T-cell (primary cell): ENCODE data around the gene MYPOP. TPM values are rescaled to one million over a fixed set of nuclear protein-coding genes. Genes with fewer than 3 reads are reported as not detected.

Source experiments
- ATAC-seq, 4 experiments: fragments of 200-7000 bp in 3 of 4; fragments of 150-1000 bp in 1 of 4; cut with Tn5 transposase; replicated peaks in 1 of 4; 1 replicate in 3 of 4; 2 replicates in 1 of 4; pipeline ENCODE4 v1.10.0; 2021; ENCODE audit warnings: moderate library complexity in 3 of 4, mild to moderate bottlenecking in 2 of 4, moderate number of reproducible peaks in 1 of 4
- CTCF ChIA-PET, 2 donors: fragments of 300-600 bp; sonication (Branson Sonifier 250); formaldehyde crosslinking; loops; one replicate each; lab custom pipeline; 2022; ENCODE audit warnings: antibody characterized with exemption in 2 of 2; lab: Charles Lee
- POLR2A ChIA-PET, 2 donors: fragments of 300-600 bp; sonication (Branson Sonifier 250); formaldehyde crosslinking; loops; one replicate each; lab custom pipeline; 2022; ENCODE audit warnings: antibody characterized with exemption in 2 of 2; lab: Charles Lee
- DNase-seq, 35 experiments: peaks; one replicate each; pipeline versions ENCODE4 v3.0.0 to v3.0.0-alpha.2; 2013 to 2023
- H3K27ac ChIP-seq: one replicate; pipeline ENCODE4 v1.5.1; 2013; ENCODE audit warnings: low read length
- H3K27me3 ChIP-seq, 2 experiments: replicated peaks in 1 of 2; 1 replicate in 1 of 2; 2 replicates in 1 of 2; pipeline versions ENCODE4 v1.6.1 to v1.7.0; 2013; ENCODE audit warnings: low read length in 1 of 2, mixed read lengths in 1 of 2; ENCODE audit not compliant: control insufficient read depth in 2 of 2, insufficient read depth in 2 of 2; ENCODE audit errors: extremely low read depth in 1 of 2
- H3K36me3 ChIP-seq, 2 donors: 1 replicate in 1 of 2; 2 replicates in 1 of 2; pipeline versions ENCODE4 v1.6.1 to v1.7.0; 2013; ENCODE audit warnings: low read length in 1 of 2; ENCODE audit not compliant: control insufficient read depth in 2 of 2, insufficient read depth in 1 of 2; ENCODE audit errors: extremely low read depth in 1 of 2
- H3K4me1 ChIP-seq, 2 experiments: 1 replicate in 1 of 2; 2 replicates in 1 of 2; pipeline versions ENCODE4 v1.6.1 to v1.7.0; 2013; ENCODE audit warnings: low read length in 2 of 2, mixed read lengths in 1 of 2; ENCODE audit not compliant: insufficient read depth in 2 of 2, control insufficient read depth in 1 of 2; ENCODE audit errors: extremely low read depth in 1 of 2
- H3K4me3 ChIP-seq, 2 donors: 1 replicate in 1 of 2; 2 replicates in 1 of 2; pipeline versions ENCODE4 v1.5.1 to v1.7.0; 2013; ENCODE audit warnings: mild to moderate bottlenecking in 2 of 2, low read length in 1 of 2, moderate library complexity in 1 of 2; ENCODE audit not compliant: control insufficient read depth in 1 of 2; ENCODE audit errors: extremely low read depth in 1 of 2
- H3K9me3 ChIP-seq: 2 replicates; pipeline ENCODE4 v1.7.0; 2013
- H3K27ac Mint-ChIP-seq, 2 donors: one replicate each; pipeline ENCODE4 v1.8.0; 2020 to 2021; ENCODE audit warnings: mild to moderate bottlenecking in 2 of 2, mixed read lengths in 2 of 2
- H3K27me3 Mint-ChIP-seq, 2 donors: one replicate each; pipeline ENCODE4 v1.8.0; 2021 to 2022; ENCODE audit warnings: mixed read lengths in 2 of 2
- H3K36me3 Mint-ChIP-seq: one replicate; pipeline ENCODE4 v1.8.0; 2021; ENCODE audit warnings: mixed read lengths
- H3K4me1 Mint-ChIP-seq, 3 donors: one replicate each; pipeline ENCODE4 v1.8.0; 2020 to 2022; ENCODE audit warnings: mixed read lengths in 3 of 3, mild to moderate bottlenecking in 1 of 3
- H3K4me3 Mint-ChIP-seq, 3 donors: one replicate each; pipeline ENCODE4 v1.8.0; 2020 to 2022; ENCODE audit warnings: mild to moderate bottlenecking in 3 of 3, mixed read lengths in 3 of 3, moderate library complexity in 3 of 3
- H3K9me3 Mint-ChIP-seq, 3 donors: one replicate each; pipeline ENCODE4 v1.8.0; 2020 to 2022; ENCODE audit warnings: mixed read lengths in 3 of 3
- WGBS: methylation state at CpG from one replicate; pipeline ENCODE4 v1.1.5; 2013; ENCODE audit warnings: missing lambda C conversion rate; ENCODE audit not compliant: insufficient coverage; 5-methylcytosine and 5-hydroxymethylcytosine counted together
- total RNA-seq, 35 experiments: library from RNA in 6 of 35; stranded (reverse) in 6 of 35; fragments of 120-200 nt in 1 of 35; gene quantifications; one replicate each; pipeline versions ENCODE4 v1.2.1 to v1.2.4 and lab custom pipeline; 2013 to 2026

Gene MYPOP
- total RNA-seq, 5 donors from 2014 or later (not counting 1 experiment from before 2014, with no cell fraction given) = 7.3 to 17.5 (median 16.9) TPM

- H3K9me3 Mint-ChIP-seq = no peaks in the 10 kb centered on the region
- CTCF ChIA-PET = interaction anchor here (0.7 to 1.8 kb wide), 10 partner anchors 10 to 725 kb away, joined by 3 to 15 read pairs (median 4); partner anchors contain the start of genes BLOC1S3 (in 1 of the 2), CCDC61 (in 1 of the 2), IRF2BP1 (in 1 of the 2) and SIX5 (in 1 of the 2)
- ATAC-seq = peak; percentile 85 to 89 (median 86)
Observed at GRCh38 chr19:45902651-45903625, 525 bp upstream of the MYPOP start.

DNA sequence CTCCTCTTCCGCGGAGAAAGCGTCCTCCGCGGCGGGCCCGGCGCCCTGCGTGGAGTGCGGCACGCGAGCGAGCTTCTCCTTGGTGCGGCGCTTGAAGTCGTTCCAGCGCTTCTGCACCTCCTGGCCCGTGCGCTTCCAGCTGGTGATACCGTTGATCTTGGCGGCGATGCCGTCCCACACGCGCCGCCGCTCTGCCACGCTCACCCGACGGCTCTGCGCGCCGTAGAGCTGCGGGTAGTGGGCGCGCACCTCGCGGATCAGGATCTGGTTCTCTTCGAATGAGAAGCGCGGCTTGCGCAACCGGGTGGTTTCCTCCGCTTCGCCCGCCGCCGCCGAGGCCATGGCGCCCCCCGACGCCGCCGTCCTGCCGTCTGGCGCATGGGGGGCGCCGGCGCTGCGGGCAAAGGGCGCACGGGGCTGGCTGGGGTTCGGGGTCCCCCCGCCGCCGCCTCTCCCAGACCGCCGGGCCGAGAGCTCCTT is 941 bp downstream of the MYPOP start:
- no peaks in the 10 kb centered on the region for H3K9me3 ChIP-seq
- CTCF ChIA-PET = interaction anchor here (0.5 to 1.3 kb wide), 7 partner anchors 9 to 201 kb away, joined by 3 to 8 read pairs (median 3); partner anchors contain the start of gene SIX5 (in 1 of the 2)
- peaks cover 4 to 30% of the 10 kb centered on the region in 2 experiments for H3K4me1 ChIP-seq
- ATAC-seq (no peak), DNase-seq (peak in 27 of 35 experiments; percentile 6 to 67 (median 34))
- H3K36me3 ChIP-seq = peaks cover 0 to 25% of the 10 kb centered on the region in 2 donors
- POLR2A ChIA-PET = no interaction called here
- H3K4me3 Mint-ChIP-seq = peak overlapping the region; percentile 28 to 95 (median 62)
- peaks cover 0 to 4% of the 10 kb centered on the region in 2 experiments for H3K27me3 ChIP-seq
- no peak overlapping the region for H3K27ac ChIP-seq
- peaks cover 21% of the 10 kb centered on the region for H3K36me3 Mint-ChIP-seq
- peak overlapping the region; percentile 53 to 88 for H3K4me3 ChIP-seq
- WGBS = 20% methylated on average over 69 of the region's 69 CpGs
- no peak overlapping the region for H3K27ac Mint-ChIP-seq
- H3K4me1 Mint-ChIP-seq = peaks cover 16 to 25% (median 19%) of the 10 kb centered on the region in 3 donors
- H3K9me3 Mint-ChIP-seq = no peaks in the 10 kb centered on the region
- H3K27me3 Mint-ChIP-seq = peaks cover 0 to 1% of the 10 kb centered on the region in 2 donors

More at GRCh38 chr19:45902651-45903625, 525 bp upstream of the MYPOP start:
- Histone ChIP-seq H3K4me3 (peak overlapping the region; percentile 83 to 88), H3K27ac (peak overlapping the region; percentile 78), H3K4me1 (peaks cover 4 to 30% of the 10 kb centered on the region in 2 experiments), H3K36me3 (peaks cover 0 to 20% of the 10 kb centered on the region in 2 donors), H3K9me3 (no peaks in the 10 kb centered on the region), H3K27me3 (peaks cover 0 to 8% of the 10 kb centered on the region in 2 experiments)
- peaks cover 21% of the 10 kb centered on the region for H3K36me3 Mint-ChIP-seq
- H3K4me3 Mint-ChIP-seq = peak overlapping the region; percentile 91 to 95 (median 93)
- 4% methylated on average over 62 of the region's 73 CpGs for WGBS
- POLR2A ChIA-PET = interaction anchor here (0.5 to 1.1 kb wide), 5 partner anchors 16 to 1243 kb away, joined by 3 to 12 read pairs (median 7); no protein-coding TSS in a partner anchor
- H3K27me3 Mint-ChIP-seq = peaks cover 0 to 4% of the 10 kb centered on the region in 2 donors
- H3K4me1 Mint-ChIP-seq = peaks cover 16 to 25% (median 19%) of the 10 kb centered on the region in 3 donors
- DNase-seq = peak; percentile 96 to 100 (median 99)
- H3K27ac Mint-ChIP-seq = peak overlapping the region; percentile 86 to 89

GRCh38 chr19:45900738-45901431 is 1.5 kb downstream of the MYPOP start:
- no peaks in the 10 kb centered on the region for H3K9me3 Mint-ChIP-seq
- WGBS = 90% methylated on average over 20 of the region's 22 CpGs
- peaks cover 21% of the 10 kb centered on the region for H3K36me3 Mint-ChIP-seq
- Histone ChIP-seq H3K4me1 (peaks cover 4 to 30% of the 10 kb centered on the region in 2 experiments), H3K36me3 (peaks cover 0 to 25% of the 10 kb centered on the region in 2 donors), H3K27ac (no peak overlapping the region), H3K4me3 (peak overlapping the region; percentile 53 to 88), H3K27me3 (peaks cover 0 to 4% of the 10 kb centered on the region in 2 experiments), H3K9me3 (no peaks in the 10 kb centered on the region)
- no peaks in the 10 kb centered on the region for H3K27me3 Mint-ChIP-seq
- peak overlapping the region; percentile 49 to 95 (median 65) for H3K4me3 Mint-ChIP-seq
- ChIA-PET CTCF (interaction anchor here (0.5 to 1.2 kb wide), 5 partner anchors 8 to 201 kb away, joined by 3 to 8 read pairs (median 3); no protein-coding TSS in a partner anchor), POLR2A (interaction anchor here in 1 of 2 donors (0.6 kb wide), 1 partner anchor 69 kb away, joined by 16 read pairs; no protein-coding TSS in a partner anchor)
- peaks cover 16 to 25% (median 19%) of the 10 kb centered on the region in 3 donors for H3K4me1 Mint-ChIP-seq
- DNase-seq (peak in 1 of 35 experiments; percentile 3), ATAC-seq (no peak)
- no peak overlapping the region for H3K27ac Mint-ChIP-seq

DNA sequence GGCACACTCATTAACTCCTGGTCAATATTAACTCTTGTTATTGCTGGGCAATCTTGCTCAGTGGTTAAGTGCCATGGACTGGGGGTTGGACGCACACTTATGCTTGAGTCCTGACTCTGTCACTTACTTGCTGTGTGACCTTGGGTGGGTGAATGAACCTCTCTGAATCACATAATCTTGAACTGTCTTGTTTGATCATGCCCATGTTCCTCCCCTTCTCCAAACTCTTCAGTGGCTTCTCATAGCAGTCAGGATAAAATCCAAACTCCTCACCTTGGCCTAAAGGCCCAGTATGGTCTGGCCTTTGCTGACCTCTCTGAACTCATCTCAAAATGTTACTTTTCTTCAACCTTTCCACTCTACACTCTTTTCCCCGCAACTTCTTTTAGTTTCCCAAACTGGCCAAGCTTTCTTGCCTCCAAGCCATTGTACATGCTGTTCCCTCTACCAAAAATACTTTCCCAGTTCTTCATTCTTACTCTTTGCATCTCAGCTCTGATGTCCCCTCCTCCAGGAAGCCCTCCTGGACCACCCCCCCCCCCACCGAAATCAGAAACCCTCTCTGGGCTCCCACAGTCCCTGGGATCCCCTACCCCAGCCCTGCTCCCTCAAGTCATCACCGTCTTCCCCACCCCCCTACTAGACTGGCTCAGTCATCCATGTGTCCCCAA is 2.4 kb downstream of the MYPOP start:
- peaks cover 28% of the 10 kb centered on the region for H3K36me3 Mint-ChIP-seq
- ChIA-PET CTCF (interaction anchor here in 1 of 2 donors (1.2 kb wide), 1 partner anchor 83 kb away, joined by 3 read pairs; no protein-coding TSS in a partner anchor), POLR2A (no interaction called here)
- H3K27ac Mint-ChIP-seq = peak overlapping the region in 1 of 2 donors; percentile 10
- no peaks in the 10 kb centered on the region for H3K9me3 ChIP-seq
- DNase-seq (no peak), ATAC-seq (no peak)
- 100% methylated on average over 2 of the region's 4 CpGs for WGBS
- H3K36me3 ChIP-seq = peaks cover 5 to 31% of the 10 kb centered on the region in 2 donors
- no peaks in the 10 kb centered on the region for H3K9me3 Mint-ChIP-seq
- H3K4me3 Mint-ChIP-seq = peak overlapping the region; percentile 49 to 95 (median 65)
- peaks cover 4 to 30% of the 10 kb centered on the region in 2 experiments for H3K4me1 ChIP-seq
- H3K4me1 Mint-ChIP-seq = peaks cover 16 to 25% (median 24%) of the 10 kb centered on the region in 3 donors
- no peak overlapping the region for H3K4me3 ChIP-seq
- H3K27ac ChIP-seq = no peak overlapping the region
- no peaks in the 10 kb centered on the region for H3K27me3 Mint-ChIP-seq
- H3K27me3 ChIP-seq = no peaks in the 10 kb centered on the region

GRCh38 chr19:45899253-45899652 is 3.2 kb downstream of the MYPOP start:
- ATAC-seq = no peak
- H3K9me3 ChIP-seq = no peaks in the 10 kb centered on the region
- DNase-seq = no peak
- no peaks in the 10 kb centered on the region for H3K27me3 Mint-ChIP-seq
- 100% methylated on average over 5 of the region's 7 CpGs for WGBS
- peaks cover 4 to 30% of the 10 kb centered on the region in 2 experiments for H3K4me1 ChIP-seq
- no peak overlapping the region for H3K4me3 ChIP-seq
- no peak overlapping the region for H3K27ac Mint-ChIP-seq
- no peak overlapping the region for H3K27ac ChIP-seq
- no peak overlapping the region for H3K4me3 Mint-ChIP-seq
- CTCF ChIA-PET = no interaction called here
- POLR2A ChIA-PET = no interaction called here
- no peaks in the 10 kb centered on the region for H3K27me3 ChIP-seq
- peaks cover 8 to 34% of the 10 kb centered on the region in 2 donors for H3K36me3 ChIP-seq
- peaks cover 16 to 25% (median 24%) of the 10 kb centered on the region in 3 donors for H3K4me1 Mint-ChIP-seq
- peaks cover 30% of the 10 kb centered on the region for H3K36me3 Mint-ChIP-seq
- H3K9me3 Mint-ChIP-seq = no peaks in the 10 kb centered on the region
